IMR-90 (cell line): ENCODE results near the gene TTLL9. TPM values are rescaled to one million over a fixed set of nuclear protein-coding genes. Genes with fewer than 3 reads are reported as not detected.

Experiments used
- ATAC-seq: fragments of 200-7000 bp; cut with Tn5 transposase; 2 replicates; pipeline ENCODE4 v1.9.1; 2020; ENCODE audit warnings: low read depth, mild to moderate bottlenecking, moderate library complexity
- BruUV-seq: library from RNA; stranded (reverse); fragments of 400-500 nt; replicated peaks from 2 replicates; lab custom pipeline; 2021; lab: Mats Ljungman, UMichigan
- CTCF ChIA-PET: fragments of 300-600 bp; formaldehyde crosslinking; extraction: SDS; loops from one replicate; lab custom pipeline; 2021; ENCODE audit warnings: antibody characterized with exemption; lab: Yijun Ruan, JAX
- POLR2A ChIA-PET: fragments of 300-600 bp; sonication (Branson Sonifier 250); formaldehyde crosslinking; loops from one replicate; lab custom pipeline; 2022; ENCODE audit warnings: antibody characterized with exemption; ENCODE audit not compliant: unreplicated experiment; lab: Charles Lee
- DNase-seq: peaks from one replicate; pipeline ENCODE4 v3.0.0; 2013
- H2AFZ ChIP-seq: replicated peaks from 2 replicates; pipeline ENCODE3; 2013; ENCODE audit warnings: low read length, mild to moderate bottlenecking; ENCODE audit not compliant: poor library complexity
- H2AK5ac ChIP-seq: 2 replicates; pipeline ENCODE4 v1.6.1; 2013; ENCODE audit warnings: low read depth, low read length, inconsistent platforms
- H2AK9ac ChIP-seq: replicated peaks from 2 replicates; pipeline ENCODE3; 2013; ENCODE audit warnings: mild to moderate bottlenecking, low read depth, low read length, moderate library complexity; ENCODE audit not compliant: poor library complexity
- H2BK120ac ChIP-seq: 2 replicates; pipeline ENCODE4 v1.6.1; 2013; ENCODE audit warnings: low read depth, low read length, inconsistent platforms
- H2BK15ac ChIP-seq: 3 replicates; pipeline ENCODE4 v1.6.1; 2013; ENCODE audit warnings: low read depth, low read length, inconsistent platforms
- H2BK20ac ChIP-seq: 2 replicates; pipeline ENCODE4 v1.6.1; 2013; ENCODE audit warnings: low read depth, mild to moderate bottlenecking, inconsistent platforms, low read length, moderate library complexity
- H2BK5ac ChIP-seq: 2 replicates; pipeline ENCODE4 v1.6.1; 2013; ENCODE audit warnings: mild to moderate bottlenecking, low read depth, low read length, inconsistent platforms; ENCODE audit not compliant: poor library complexity, severe bottlenecking
- H3K14ac ChIP-seq: replicated peaks from 2 replicates; pipeline ENCODE4 v1.6.1; 2013; ENCODE audit warnings: low read depth, low read length, inconsistent platforms
- H3K18ac ChIP-seq: 2 replicates; pipeline ENCODE4 v1.6.1; 2013; ENCODE audit warnings: low read depth, low read length, control low read depth
- H3K23ac ChIP-seq: 2 replicates; pipeline ENCODE4 v1.6.1; 2013; ENCODE audit warnings: low read depth, low read length, inconsistent platforms
- H3K27ac ChIP-seq: 2 replicates; pipeline ENCODE4 v1.5.1; 2013; ENCODE audit warnings: mild to moderate bottlenecking, control low read depth, low read length; ENCODE audit not compliant: insufficient read depth
- H3K27me3 ChIP-seq: 2 replicates; pipeline ENCODE4 v1.6.1; 2013; ENCODE audit warnings: low read length; ENCODE audit not compliant: control insufficient read depth, insufficient read depth
- H3K36me3 ChIP-seq: 2 replicates; pipeline ENCODE4 v1.6.1; 2013; ENCODE audit warnings: low read length, mixed read lengths; ENCODE audit not compliant: control insufficient read depth, insufficient read depth
- H3K4ac ChIP-seq: 2 replicates; pipeline ENCODE4 v1.6.1; 2013; ENCODE audit warnings: low read depth, low read length, inconsistent platforms
- H3K4me1 ChIP-seq: 2 replicates; pipeline ENCODE4 v1.6.1; 2013; ENCODE audit warnings: low read length, mixed read lengths; ENCODE audit not compliant: control insufficient read depth, insufficient read depth
- H3K4me2 ChIP-seq: 2 replicates; pipeline ENCODE4 v1.6.1; 2013; ENCODE audit warnings: low read depth, mild to moderate bottlenecking, control low read depth, low read length, moderate library complexity
- H3K4me3 ChIP-seq: 2 replicates; pipeline ENCODE4 v1.5.1; 2013; ENCODE audit warnings: low read depth, mild to moderate bottlenecking, control low read depth, low read length, moderate library complexity; ENCODE audit not compliant: insufficient read depth
- H3K56ac ChIP-seq: 2 replicates; pipeline ENCODE4 v1.6.1; 2013; ENCODE audit warnings: low read length, inconsistent platforms; ENCODE audit not compliant: insufficient read depth; ENCODE audit errors: extremely low read depth
- H3K79me1 ChIP-seq, 2 experiments: 2 replicates each; pipeline ENCODE4 v1.6.1; 2013; ENCODE audit warnings: low read length in 2 of 2, inconsistent platforms in 1 of 2, low read depth in 1 of 2
- H3K9ac ChIP-seq: 2 replicates; pipeline ENCODE4 v1.6.1; 2013; ENCODE audit warnings: low read depth, low read length, control low read depth
- H3K9me1 ChIP-seq: 2 replicates; pipeline ENCODE4 v1.6.1; 2013; ENCODE audit warnings: low read length, inconsistent platforms; ENCODE audit not compliant: insufficient read depth
- H3K9me3 ChIP-seq: 2 replicates; pipeline ENCODE4 v1.6.1; 2013; ENCODE audit warnings: low read length; ENCODE audit not compliant: control insufficient read depth, insufficient read depth
- H4K20me1 ChIP-seq: 2 replicates; pipeline ENCODE4 v1.6.1; 2013; ENCODE audit warnings: low read length, inconsistent platforms; ENCODE audit not compliant: insufficient read depth
- H4K5ac ChIP-seq: 2 replicates; pipeline ENCODE4 v1.6.1; 2013; ENCODE audit warnings: mild to moderate bottlenecking, low read depth, low read length, control low read depth
- H4K8ac ChIP-seq, 2 experiments: 2 replicates each; pipeline ENCODE4 v1.6.1; 2013; ENCODE audit warnings: low read depth in 2 of 2, low read length in 2 of 2, control low read depth in 1 of 2, inconsistent platforms in 1 of 2
- H4K91ac ChIP-seq: 2 replicates; pipeline ENCODE4 v1.6.1; 2013; ENCODE audit warnings: low read depth, low read length, inconsistent platforms; ENCODE audit not compliant: insufficient read depth
- BHLHE40 ChIP-seq: fragments of 150-350 bp; IDR thresholded peaks from 2 replicates; pipeline ENCODE4 v1.6.1; 2016; ENCODE audit warnings: mild to moderate bottlenecking, low read depth, low read length
- CEBPB ChIP-seq: IDR thresholded peaks from 2 replicates; pipeline ENCODE4 v1.6.1; 2012; ENCODE audit warnings: low read depth, low read length, improper control_type of control experiment
- CHD1 ChIP-seq: IDR thresholded peaks from 2 replicates; pipeline ENCODE4 v1.6.1; 2012; ENCODE audit warnings: low read depth, low read length, improper control_type of control experiment
- CTCF ChIP-seq: conservative IDR thresholded peaks from 2 replicates; pipeline ENCODE4 v1.5.1; 2012; ENCODE audit warnings: mild to moderate bottlenecking, low read depth, low read length, improper control_type of control experiment
- ELK1 ChIP-seq: fragments of 150-350 bp; IDR thresholded peaks from 2 replicates; pipeline ENCODE4 v1.6.1; 2016; ENCODE audit warnings: low read depth, mild to moderate bottlenecking, low read length, moderate library complexity, borderline replicate concordance
- FOS ChIP-seq: fragments of 150-350 bp; IDR thresholded peaks from 2 replicates; pipeline ENCODE4 v1.6.1; 2016; ENCODE audit warnings: low read depth, low read length
- MAFK ChIP-seq: IDR thresholded peaks from 2 replicates; pipeline ENCODE4 v1.6.1; 2012; ENCODE audit warnings: low read depth, low read length, improper control_type of control experiment
- MAZ ChIP-seq: IDR thresholded peaks from 2 replicates; pipeline ENCODE4 v1.6.1; 2012; ENCODE audit warnings: low read depth, mild to moderate bottlenecking, low read length, improper control_type of control experiment, moderate library complexity, borderline replicate concordance
- MXI1 ChIP-seq: IDR thresholded peaks from 2 replicates; pipeline ENCODE4 v1.6.1; 2012; ENCODE audit warnings: low read depth, mild to moderate bottlenecking, low read length, moderate library complexity, borderline replicate concordance
- NFE2L2 ChIP-seq: fragments of 150-350 bp; IDR thresholded peaks from 2 replicates; pipeline ENCODE4 v1.6.1; 2016; ENCODE audit warnings: low read depth, mild to moderate bottlenecking, low read length
- POLR2A ChIP-seq: IDR thresholded peaks from 2 replicates; pipeline ENCODE4 v1.6.1; 2012; ENCODE audit warnings: mild to moderate bottlenecking, low read depth, low read length
- RAD21 ChIP-seq: IDR thresholded peaks from 2 replicates; pipeline ENCODE4 v1.6.1; 2012; ENCODE audit warnings: low read length, improper control_type of control experiment
- RCOR1 ChIP-seq: IDR thresholded peaks from 2 replicates; pipeline ENCODE4 v1.6.1; 2012; ENCODE audit warnings: mild to moderate bottlenecking, low read length, improper control_type of control experiment; ENCODE audit not compliant: insufficient replicate concordance
- RFX5 ChIP-seq: IDR thresholded peaks from 2 replicates; pipeline ENCODE4 v1.8.0; 2012; ENCODE audit warnings: low read depth, mild to moderate bottlenecking, low read length, moderate library complexity
- SMC3 ChIP-seq: fragments of 150-350 bp; IDR thresholded peaks from 2 replicates; pipeline ENCODE4 v1.6.1; 2016; ENCODE audit warnings: low read depth, mild to moderate bottlenecking, antibody characterized with exemption, low read length, moderate library complexity
- USF2 ChIP-seq: fragments of 150-350 bp; IDR thresholded peaks from 2 replicates; pipeline ENCODE4 v1.6.1; 2017; ENCODE audit warnings: mild to moderate bottlenecking, antibody characterized with exemption, low read length, low read depth
- WGBS, 2 experiments: methylation state at CpG; one replicate each; pipeline versions ENCODE4 v1.1.5 to v1.1.7; 2013; ENCODE audit warnings: missing lambda C conversion rate in 2 of 2; ENCODE audit not compliant: insufficient read length in 1 of 2; ENCODE audit errors: extremely low coverage in 2 of 2; 5-methylcytosine and 5-hydroxymethylcytosine counted together
- dilution Hi-C: fragments of 300-500 bp; cut with HindIII; formaldehyde crosslinking; loops from one replicate; pipeline ENCODE4 v1.14.3; 2018; ENCODE audit warnings: low sequenced_read_pairs; ENCODE audit not compliant: unreplicated experiment
- in situ Hi-C: fragments of 300-500 bp; cut with MboI; formaldehyde crosslinking; loops from 3 replicates; pipeline ENCODE4 v1.14.3; 2019; ENCODE audit warnings: low sequenced_read_pairs, inconsistent platforms, mixed read lengths
- intact Hi-C: fragments of 100-400 bp; cut with micrococcal nuclease; formaldehyde crosslinking; loops from 2 replicates; pipeline ENCODE4 v1.10.0; 2022
- polyA plus RNA-seq, 3 experiments: library from polyadenylated mRNA; depleted of rRNA; stranded (reverse); fragments of >200 nt; gene quantifications; 2 replicates each; pipeline ENCODE4 v1.2.3, GENCODE V29; 2012; ENCODE audit warnings: low replicate concordance in 1 of 3
- total RNA-seq: library from RNA; depleted of rRNA; stranded (reverse); fragments of >200 nt; gene quantifications from 2 replicates; pipeline ENCODE4 v1.2.3, GENCODE V29; 2012

The TTLL9 gene
- total and polyA plus RNA-seq, 2 of the 4 experiments (the other 2 are of a cell fraction): not detected

GRCh38 chr20:31875671-31876070 lies 5.2 kb downstream of the TTLL9 start:
- Histone ChIP-seq H2BK5ac (no peak overlapping the region), H2AFZ (no peak overlapping the region), H3K18ac (no peak overlapping the region), H3K4me3 (no peak overlapping the region), H3K27ac (no peak overlapping the region), H3K56ac (no peak overlapping the region), H3K14ac (no peak overlapping the region), H2BK15ac (no peak overlapping the region), H3K9me1 (no peaks in the 10 kb centered on the region), H3K79me1 (no peaks in the 10 kb centered on the region), H4K20me1 (no peaks in the 10 kb centered on the region), H3K36me3 (no peaks in the 10 kb centered on the region), H3K9me3 (peaks cover 2% of the 10 kb centered on the region; the same call in 1 of the 2 replicates), H3K9ac (no peak overlapping the region), H2BK20ac (no peak overlapping the region), H4K91ac (no peak overlapping the region), H4K8ac (no peak overlapping the region), H3K27me3 (peaks cover 25% of the 10 kb centered on the region), H2AK9ac (no peak overlapping the region), H3K4me1 (no peaks in the 10 kb centered on the region), H3K23ac (no peak overlapping the region), H3K4me2 (no peak overlapping the region), H4K5ac (no peak overlapping the region), H2AK5ac (no peak overlapping the region), H2BK120ac (no peak overlapping the region), H3K4ac (no peak overlapping the region)
- dilution Hi-C loops (no loop called here), intact Hi-C loops (no loop called here), in situ Hi-C loops (no loop called here)
- ATAC-seq (no peak), DNase-seq (no peak)
- CTCF ChIA-PET: no interaction called here
- POLR2A ChIA-PET: no interaction called here
- no CpG with 5 or more reads among the region's 2 CpGs for WGBS, 2 experiments
- TF ChIP-seq POLR2A (no peak), FOS (no peak), CHD1 (no peak), MAFK (no peak), ELK1 (no peak), MXI1 (no peak), RFX5 (no peak), USF2 (no peak), BHLHE40 (no peak), CEBPB (no peak), RAD21 (no peak), NFE2L2 (no peak), RCOR1 (no peak), CTCF (no peak), MAZ (no peak), SMC3 (no peak)
- no TSS peak for BruUV-seq
